ENCODE results near the gene ACACA. TPM values are rescaled to one million over a fixed set of nuclear protein-coding genes. Genes with fewer than 3 reads are reported as not detected.

The ACACA gene
- total RNA-seq, 1 donor from 2014 or later: 29.2 TPM

DNA sequence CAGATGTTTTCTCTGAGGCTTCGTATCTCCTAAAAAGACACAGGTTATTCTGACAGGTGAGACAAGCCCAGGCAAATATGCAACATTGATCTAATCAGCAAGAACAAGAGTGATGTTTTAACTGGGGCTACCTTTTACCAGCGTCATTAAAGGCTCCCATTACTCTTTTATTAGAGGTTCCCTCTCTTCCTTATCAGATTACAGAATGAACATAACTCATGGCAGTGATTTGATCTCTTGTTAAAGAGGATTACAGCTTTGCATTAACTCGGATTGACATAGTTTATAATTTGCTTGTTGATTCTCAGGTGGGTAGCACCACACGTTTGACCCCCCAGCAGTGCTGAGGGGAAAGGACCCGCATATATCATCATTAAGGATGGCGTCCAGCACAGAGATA, 367.4 kb downstream of the ACACA start:
- DNase-seq (ENCODE audit: low read depth in 2 of 2): no peak

DNA sequence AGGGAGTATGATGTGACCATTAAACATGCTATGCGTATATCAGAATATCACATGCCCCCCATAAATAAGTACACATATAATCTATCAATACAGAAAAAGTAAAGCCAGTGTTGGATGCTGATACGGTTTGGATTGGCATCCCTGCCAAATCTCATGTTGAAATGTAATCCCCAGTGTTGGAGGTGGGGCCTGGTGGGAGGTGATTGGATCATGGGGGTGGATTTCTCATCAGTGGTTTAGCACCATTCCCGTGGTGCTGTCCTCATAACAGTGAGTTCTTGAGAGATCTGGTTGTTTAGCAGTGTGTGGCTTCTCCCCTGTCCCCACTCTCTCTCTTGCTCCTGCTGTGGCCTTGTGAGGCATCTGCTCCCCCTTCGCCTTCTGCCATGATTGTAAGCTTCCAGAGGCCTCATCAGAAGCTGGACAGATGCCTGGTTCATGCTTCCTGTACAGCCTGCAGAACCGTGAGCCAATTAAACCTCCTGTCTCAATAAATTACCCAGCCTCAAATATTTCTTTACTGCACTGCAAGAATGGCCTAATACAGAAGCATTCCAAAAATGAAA, 369.0 kb downstream of the ACACA start:
- DNase-seq (ENCODE audit: low read depth in 2 of 2): no peak

Other genes starting within 250 kb of the ACACA start
- gene C17orf78, start 30.9 kb downstream of the ACACA start, total RNA-seq: not detected in 2 replicates
- gene TADA2A, start 50 bp upstream of the ACACA start, total RNA-seq: 8.5 and 15.3 TPM in 2 replicates
- 17.9 and 18.8 TPM in 2 replicates for gene DUSP14, start 83.1 kb upstream of the ACACA start, total RNA-seq
- 11.8 and 19.4 TPM in 2 replicates for gene SYNRG, start 202.6 kb upstream of the ACACA start, total RNA-seq
- 19.4 and 27.4 TPM in 2 replicates for gene DDX52, start 236.6 kb upstream of the ACACA start, total RNA-seq